Measurements from ENCODE around the gene LUM.

The LUM gene

DNA sequence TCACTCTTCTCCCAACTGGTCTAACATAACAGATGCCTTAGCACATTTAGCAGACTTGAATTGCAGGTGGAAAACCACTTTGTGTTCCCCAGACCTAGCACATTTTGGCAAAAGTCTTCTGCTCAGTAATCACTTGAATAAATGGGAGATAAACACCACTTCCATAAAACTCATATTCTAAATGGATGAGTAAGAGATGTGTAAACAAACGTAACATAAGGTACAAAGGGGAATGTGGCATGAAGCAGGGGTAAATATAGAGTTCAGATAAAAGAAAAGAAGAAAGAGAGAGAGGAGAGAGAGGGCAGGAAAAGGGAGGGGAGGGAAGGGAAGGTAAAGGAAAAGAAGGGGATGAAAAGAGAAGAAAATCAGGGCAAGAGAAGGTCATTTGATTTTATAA lies 36.4 kb downstream of the LUM start:
- DNase-seq (ENCODE audit: low read depth) = no peak

DNA sequence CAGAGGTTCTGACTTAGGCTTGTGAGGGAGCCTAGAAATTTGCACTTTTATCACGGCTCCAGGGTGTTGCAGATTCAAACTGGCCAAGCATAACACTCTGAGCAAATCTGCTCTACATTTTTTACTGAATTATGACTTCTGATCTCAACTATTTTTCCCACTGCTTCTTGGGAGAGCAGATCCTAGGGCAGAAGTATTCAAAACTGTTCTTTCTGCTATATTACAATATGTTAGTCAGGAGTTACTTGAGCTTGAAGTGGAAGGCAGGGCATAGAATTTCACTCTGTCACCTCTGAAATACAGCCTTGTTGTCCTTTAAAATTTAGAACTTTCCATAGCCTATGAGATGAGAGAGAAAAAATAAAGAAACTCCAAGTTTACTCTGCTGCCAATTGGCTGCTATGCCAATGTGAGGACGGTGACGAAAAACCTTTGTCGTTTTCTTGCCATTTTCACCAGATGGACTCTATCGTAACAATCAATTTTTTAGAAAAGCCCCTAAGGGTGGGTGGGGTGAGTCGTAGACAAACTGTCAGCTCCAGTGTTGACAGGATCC lies 37.1 kb downstream of the LUM start:
- no peak for DNase-seq (ENCODE audit: low read depth)

DNA sequence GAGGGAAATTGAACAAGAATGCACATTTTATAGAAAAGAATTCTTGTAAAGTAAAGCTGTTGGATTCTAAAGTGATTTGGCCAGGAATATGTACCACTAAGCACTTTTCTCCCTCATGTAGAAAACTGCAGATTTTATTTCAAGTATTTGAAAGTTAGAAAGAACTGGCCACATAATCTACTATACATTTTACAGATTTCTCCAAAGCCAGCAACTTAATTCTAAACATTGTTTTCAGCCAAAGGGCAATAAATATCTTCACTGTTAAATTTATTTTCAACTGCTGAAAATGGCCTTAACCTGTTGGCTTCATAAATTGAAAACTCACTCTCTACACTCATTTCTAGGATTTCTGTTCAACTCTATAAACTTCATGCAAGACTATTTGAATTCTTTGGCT lies 37.9 kb downstream of the LUM start:
- DNase-seq (ENCODE audit: low read depth) = no peak

DNA sequence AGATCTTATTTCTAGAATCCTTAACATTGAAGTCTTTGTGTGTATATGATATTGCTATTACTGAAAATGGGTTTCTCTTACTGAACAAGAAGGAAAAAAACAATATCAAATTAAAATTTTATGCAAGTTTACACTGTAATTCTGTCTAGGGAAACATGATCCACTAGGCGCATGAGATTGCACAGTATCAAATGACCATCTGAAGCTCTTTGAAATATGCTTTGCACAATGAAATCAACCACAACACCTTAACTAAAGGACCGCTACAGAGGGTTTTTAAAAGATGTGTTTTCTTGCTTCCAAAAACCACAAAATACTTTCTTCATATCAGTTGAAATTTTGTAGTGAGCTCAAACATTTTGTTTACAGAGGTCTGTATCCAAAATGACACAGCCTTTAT lies 38.4 kb downstream of the LUM start:
- no peak for DNase-seq (ENCODE audit: low read depth)

DNA sequence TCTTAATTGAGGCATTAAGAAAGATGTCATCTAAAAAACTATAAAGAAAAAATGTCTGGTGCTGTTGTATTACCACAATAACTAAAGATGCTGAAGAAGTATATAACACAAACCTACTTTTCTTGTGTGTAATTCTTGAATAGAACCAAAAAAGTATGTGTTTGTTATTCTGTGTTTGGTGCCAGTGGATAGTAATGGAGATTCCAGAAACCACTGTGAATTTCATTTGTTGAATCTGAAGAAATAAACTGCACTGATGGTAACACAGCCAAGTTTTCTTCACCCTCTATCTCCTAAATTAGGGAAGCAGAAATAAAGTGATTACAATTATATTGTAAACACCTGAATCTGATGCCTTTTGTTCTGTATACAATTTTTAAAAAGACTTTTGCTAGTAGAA lies 40.4 kb downstream of the LUM start:
- no peak for DNase-seq (ENCODE audit: low read depth)

DNA sequence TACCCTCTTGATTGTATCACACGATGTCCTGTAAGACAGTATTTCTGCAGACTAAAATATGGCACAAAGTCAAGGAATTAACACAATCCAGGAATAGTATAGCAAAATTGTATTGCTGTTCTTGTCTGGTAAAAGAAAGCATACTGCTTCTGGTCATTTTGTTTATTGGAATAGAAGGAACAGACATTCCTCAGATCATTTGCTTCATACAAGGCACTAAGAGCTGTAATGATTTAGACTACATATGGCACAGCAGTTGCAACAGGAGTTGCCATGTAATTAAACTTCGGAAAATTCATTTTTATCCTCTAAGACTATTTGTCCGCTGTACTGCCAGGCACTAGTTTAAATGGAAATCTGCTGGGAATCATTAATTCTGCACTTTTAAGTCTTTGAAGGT lies 45.9 kb downstream of the LUM start:
- peak; percentile 1 for DNase-seq (ENCODE audit: low read depth)

DNA sequence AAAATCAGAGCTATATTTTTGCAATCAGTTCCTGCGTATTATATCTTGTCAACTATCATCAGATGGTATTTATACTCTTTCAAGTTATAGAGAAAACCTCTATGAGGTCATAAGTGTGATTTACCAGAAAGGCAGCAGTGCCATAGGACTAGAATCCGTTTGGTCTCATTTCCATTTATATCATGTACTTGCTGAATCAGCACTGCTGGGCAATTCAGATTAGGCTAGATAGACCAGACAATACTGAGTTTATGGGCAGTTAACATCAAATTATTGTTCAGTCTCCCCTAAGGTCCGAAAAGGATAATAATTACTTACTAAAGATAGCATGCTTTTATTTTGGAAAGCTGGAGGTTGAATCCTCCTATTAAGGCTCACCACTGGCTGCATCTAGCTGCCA lies 46.7 kb downstream of the LUM start:
- DNase-seq (ENCODE audit: low read depth) = no peak

DNA sequence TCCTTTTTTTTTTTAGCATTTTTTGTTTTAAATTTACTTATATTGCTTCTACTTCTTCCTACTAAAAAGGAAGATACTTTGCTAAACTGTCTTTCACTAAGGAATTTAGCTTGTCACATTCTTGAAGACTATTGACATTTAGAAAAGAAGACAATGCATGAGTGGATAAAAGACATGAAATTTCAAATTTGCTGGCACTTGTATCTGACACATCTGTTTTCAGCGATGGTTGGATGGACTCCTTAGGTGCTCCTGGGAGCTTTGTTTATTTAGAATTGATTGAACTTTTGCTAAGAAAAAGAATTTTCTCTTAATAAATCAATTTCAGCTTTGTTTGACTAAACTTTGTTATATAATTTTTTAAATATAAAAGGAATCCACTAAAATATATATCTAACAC lies 50.2 kb downstream of the LUM start:
- DNase-seq (ENCODE audit: low read depth) = no peak

DNA sequence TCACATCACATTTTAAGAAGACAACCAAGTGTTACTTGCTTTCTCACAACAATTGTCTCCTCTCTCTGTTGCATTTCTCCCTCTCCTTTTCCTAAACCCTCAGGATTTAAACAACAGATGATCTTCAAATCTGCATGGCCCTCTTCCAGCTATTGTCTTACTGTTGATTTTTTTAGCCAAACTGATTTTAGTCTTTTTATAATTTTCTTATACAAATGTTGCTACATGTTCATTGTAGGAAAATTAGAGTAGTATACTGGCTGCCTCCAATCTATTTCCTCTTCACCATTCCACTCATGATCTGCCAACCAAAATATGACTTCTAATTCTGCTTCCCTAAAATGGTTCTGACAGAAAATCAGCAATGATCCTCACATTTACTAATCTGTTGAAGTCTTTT lies 52.1 kb downstream of the LUM start:
- no peak for DNase-seq (ENCODE audit: low read depth)

DNA sequence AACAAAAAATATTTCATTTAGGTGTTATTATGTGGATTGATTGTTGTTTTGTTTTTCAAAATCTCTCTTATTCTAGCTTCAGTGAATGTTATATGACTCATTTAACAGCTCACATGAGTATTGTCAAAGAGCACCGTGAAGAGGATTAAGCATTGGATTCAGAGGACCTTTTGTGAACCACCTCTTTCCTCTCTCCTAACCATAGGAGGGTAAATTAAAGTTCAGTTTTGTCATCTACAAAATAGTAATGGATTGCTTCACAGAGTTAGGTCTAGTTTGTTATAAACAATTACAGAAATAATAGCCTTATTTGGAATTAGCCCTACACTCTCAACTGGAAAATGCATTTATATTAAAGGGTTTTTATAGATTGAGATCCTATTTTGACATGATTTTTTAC lies 52.5 kb downstream of the LUM start:
- DNase-seq (ENCODE audit: low read depth) = no peak

DNA sequence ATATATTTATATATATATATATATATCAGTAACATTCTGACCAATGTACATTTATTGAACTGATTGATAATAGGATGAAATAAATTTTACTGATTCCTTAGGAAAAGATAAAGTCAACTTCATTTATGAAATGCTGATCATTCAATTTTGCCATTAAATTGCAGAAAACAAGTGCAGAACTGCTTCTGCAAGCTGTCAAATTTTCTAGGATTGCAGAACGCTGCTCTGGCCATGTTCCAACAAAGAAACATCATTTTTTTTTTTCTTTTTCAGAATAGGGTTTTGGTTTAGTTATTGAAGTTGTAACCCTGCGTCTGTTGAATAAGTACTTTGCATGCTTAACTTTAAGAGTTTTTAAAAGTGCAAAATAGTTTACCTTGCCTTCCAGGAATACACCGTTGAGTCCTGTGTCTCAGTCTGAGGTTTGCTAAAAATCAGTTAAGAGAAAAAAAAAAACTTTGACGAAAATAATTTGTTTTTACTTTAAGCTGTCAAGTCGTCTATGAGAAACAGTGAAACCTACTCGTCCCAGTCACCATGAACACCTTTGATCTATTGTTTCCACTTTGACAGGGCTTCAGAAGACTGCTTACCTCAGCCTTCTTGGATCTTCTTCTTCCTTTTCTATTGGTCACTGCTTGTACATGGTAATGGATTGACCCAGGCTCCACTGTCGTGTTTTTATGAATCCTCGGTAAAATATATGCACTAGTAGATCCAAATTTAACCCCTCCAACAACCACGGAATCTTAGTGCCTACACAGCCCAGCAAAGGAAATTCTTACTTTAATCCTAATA lies 53.7 kb downstream of the LUM start, which contains the start of gene KERA:
Gene KERA (minus strand): TSS at position 657 of the 798 bp plus-strand sequence. CDS start 1,743 bp downstream, outside the sequence.
- DNase-seq (ENCODE audit: low read depth) = no peak

DNA sequence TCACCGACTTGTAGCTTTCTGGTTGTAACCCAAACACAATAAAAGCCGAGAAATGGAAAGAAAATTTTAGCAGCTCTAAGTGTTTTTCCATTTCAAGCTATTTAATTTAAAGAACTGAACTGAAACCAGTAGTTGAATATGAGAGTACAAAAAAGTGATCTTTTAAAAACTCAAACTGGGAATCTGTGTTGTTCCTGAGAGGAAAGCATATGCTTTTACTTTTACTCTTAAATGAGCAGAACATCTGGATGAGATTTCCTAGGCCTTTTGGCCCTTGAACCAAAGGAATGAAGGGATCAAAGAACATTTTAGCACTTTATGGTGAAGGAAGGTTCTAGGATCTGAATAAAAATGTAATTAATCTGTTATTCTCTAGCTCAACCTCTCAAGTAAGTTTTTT lies 54.8 kb downstream of the LUM start:
- no peak for DNase-seq (ENCODE audit: low read depth)

DNA sequence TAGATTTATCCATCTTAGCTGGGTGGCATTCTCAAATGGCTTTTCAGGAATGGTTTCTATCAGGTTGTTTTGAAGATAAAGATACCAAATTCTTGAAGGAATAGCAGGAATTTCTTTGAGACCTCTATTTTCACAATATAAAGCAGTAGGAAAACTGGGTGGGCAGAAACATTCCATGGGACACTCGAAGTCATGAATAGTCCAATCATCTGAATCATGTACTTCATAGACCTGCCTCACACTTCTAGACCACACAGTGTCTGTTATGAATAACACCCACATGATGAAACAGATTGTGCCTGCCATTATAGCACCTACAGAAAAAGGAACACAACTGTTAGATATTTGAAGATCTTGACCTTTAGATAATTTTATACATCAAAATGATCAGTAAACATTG lies 55.3 kb downstream of the LUM start:
- no peak for DNase-seq (ENCODE audit: low read depth)

DNA sequence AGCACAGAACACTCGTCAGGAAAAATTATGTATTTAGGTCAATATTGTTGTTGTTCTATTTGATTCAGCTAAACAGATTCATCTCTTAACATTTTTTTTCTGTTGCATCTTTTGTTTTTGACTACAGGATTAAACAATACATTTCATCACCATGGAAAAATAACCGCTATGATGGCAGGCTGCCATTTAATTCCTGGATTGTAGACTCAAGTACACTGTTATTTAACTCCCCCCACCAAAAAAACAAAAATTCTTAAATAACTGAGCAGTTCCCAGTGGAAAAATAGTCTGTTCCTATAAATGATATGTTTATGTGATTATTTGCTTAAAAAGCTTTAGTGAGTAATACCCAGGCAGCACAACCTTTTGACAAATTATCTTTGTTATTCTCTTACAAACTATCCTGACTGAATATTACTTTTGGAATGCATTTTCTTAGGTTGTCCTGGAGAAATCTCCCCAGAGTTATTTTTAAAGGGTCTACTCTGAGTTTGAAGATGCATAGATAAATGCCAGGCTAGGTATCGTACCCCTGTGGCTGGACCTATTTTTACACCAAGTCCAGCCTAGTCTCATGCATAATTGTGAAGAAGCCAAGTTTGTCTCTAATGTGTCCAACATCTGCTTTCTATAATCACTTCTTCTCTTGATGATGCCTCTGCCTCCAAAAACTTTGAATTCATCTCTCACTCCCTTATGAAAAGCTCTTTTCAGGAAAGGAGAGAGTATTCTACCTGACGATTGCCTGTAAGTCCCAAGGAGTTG lies 57.2 kb downstream of the LUM start:
- peak; percentile 87 for DNase-seq (ENCODE audit: low read depth)
